Measurements from ENCODE around the gene SNRNP35.
"Not testable (repeated sequence)": the region's sequence is repeated elsewhere in the genome, so short reads cannot be mapped to it uniquely, and the experiment has no call there.

Gene SNRNP35

GRCh38 chr12:123449856-123450255 is 8.1 kb upstream of the SNRNP35 start:
- no peak for DNase-seq

DNA sequence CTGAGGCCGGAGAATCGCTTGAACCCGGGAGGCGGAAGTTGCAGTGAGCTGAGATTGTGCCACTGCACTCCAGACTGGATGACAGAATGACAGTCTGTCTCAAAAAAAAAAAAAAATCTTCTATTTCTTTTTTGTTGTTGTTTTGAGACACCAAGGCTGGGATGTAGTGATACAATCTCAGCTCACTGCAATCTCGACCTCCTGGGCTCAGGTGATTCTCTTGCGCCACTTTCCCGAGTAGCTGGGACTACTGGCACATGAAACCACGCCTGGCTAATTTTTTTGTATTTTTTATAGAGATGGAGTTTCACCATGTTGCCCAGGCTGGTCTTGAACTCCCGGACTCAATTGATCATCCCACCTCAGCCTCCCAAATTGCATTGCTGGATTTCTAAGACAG is 7.3 kb upstream of the SNRNP35 start:
- DNase-seq = no peak

- not testable (repeated sequence) for DNase-seq
Observed at GRCh38 chr12:123452276-123452550, 5.7 kb upstream of the SNRNP35 start.

DNA sequence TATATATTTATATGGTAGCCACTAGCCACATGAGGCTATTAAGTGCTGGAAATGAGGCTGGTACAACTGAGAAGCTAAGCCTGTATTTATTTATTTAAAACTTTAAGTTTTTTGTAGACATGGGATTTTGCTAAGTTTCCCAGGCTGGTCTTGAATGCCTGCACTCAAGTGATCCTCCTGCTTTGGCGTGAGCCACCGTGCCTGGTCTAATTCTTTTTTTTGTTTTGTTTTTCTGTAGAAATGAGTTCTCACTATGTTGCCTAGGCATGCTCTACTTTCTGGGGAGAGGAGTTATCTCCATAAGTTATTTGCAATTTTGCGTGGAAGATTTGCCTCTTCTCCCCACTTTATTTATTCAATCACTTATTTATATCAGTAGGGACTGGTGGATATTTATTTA is 4.8 kb upstream of the SNRNP35 start:
- no peak for DNase-seq

DNA sequence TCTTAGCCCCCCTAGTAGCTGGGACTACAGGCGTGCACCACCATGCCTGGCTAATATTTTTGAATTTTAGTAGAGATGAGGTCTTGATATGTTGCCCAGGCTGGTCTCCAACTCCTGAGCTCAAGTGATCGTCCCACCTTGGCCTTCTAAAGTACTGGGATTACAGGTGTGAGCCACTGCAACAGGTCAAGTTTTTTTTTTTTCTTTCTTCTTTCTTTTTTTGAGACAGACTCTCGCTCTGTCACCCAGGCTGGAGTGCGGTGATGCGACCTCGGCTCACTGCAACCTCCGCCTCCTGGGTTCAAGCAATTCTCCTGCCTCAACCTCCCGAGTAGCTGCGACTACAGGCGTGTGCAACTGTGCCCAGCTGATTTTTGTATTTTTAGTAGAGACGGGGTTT is 5.2 kb downstream of the SNRNP35 start:
- DNase-seq = not testable (repeated sequence)

GRCh38 chr12:123465084-123465483 is 7.1 kb downstream of the SNRNP35 start:
- no peak for DNase-seq

DNA sequence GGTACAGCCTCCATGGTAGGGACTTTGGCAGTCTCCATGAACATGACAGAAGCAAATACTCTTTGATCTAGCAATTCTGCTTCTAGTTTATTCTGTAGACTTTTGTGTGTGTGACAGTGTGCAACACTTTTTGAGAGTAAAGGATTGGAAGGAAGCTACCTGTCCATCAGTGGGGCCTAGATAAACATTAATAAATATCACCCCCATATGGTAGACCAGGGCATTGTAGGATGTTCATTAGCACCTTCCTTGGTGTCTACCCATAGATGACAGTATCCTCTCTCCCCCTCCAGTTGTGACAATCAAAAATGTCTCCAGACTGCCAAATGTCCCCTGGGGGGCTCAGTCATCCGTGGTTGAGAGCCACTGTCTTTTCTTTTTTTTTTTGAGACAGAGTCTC is 10.8 kb downstream of the SNRNP35 start:
- no peak for DNase-seq

- DNase-seq = no peak
Observed at GRCh38 chr12:123469978-123470377, 12.0 kb downstream of the SNRNP35 start.

DNA sequence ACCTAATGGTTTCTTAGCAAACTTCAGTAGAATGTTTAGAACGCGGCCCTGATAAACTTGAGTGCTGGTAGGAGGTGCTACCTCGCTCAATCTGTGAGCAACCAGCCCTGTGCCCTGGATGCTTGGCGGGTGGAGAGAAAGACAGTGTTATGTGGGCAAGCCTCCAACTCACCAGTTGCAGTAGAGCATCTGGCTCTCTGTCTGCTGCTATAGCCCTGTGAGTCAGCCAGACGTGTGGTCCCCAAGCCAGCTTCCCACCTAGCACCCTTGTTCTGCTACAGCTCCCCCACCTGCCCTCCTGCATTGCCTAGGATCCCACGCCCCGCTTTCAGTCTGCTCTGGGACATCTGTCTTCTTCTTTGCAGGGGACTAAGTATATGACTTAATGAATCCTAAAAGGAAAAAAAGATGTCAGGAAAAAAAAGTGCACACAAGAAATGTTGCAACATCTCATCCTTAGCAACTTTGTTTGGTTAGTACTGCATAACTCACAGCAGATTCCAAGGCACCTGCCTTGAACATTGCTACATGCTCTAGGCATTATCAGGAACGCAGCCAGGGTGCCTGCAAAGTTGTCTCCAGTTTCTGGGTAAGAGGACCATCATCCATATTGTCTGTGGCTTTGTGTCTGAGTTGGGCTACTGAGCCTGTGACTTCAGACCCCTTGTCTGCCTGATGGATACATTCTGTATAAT is 13.6 kb downstream of the SNRNP35 start:
- DNase-seq = no peak

DNA sequence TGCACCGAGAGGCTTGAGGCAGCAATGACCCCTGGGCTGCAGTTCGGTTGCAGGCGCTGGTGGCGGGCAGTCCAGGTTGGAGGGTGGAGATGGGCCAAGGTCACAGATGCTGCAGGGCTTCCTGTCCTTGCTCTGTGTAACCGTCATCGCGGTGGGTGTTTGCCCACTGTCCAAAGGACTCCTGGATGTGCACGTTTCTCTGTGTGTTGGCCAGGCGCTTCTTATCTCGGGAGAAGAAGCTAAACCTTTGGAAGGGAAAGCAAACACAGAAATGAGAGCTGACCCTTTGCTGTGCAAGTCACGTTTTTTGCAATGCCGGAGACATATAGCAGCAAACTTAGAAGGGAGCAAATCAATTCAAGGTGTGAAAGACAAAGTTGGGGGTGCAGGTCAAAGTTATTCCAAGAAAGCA is 14.5 kb downstream of the SNRNP35 start:
- DNase-seq = no peak

DNA sequence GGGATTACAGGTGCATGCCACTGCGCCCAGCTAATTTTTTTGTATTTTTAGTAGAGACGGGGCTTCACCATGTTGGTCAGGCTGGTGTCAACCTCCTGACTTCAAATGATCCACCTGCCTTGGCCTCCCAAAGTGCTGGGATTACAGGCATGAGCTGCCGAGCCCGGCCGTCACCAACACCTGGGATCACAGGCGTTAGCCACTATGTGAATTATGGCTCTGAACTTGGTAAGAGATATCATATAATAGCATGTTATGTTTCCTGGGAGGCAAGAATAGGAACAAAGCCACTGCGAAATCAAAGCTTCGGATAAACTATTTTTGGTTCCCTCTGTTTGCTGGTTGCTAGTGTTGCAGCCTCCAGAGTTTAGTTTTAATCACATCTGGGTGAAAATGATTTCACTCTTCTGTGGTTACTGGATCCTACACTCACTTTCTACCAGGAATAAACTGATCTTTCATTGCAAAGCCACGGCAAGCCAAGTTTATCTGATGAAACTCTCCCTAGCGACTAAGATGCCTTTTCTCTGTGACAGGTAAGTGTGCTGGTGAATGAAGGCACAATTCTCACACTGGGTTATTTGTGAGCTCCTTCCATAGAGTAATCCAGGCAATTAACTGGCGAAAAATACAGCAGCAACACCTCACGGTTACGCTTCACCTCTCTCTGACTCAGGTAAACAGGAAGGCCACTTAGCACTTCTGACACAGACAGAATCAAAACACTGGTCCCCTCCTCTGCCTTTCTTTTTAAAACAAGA is 16.7 kb downstream of the SNRNP35 start:
- DNase-seq = no peak

DNA sequence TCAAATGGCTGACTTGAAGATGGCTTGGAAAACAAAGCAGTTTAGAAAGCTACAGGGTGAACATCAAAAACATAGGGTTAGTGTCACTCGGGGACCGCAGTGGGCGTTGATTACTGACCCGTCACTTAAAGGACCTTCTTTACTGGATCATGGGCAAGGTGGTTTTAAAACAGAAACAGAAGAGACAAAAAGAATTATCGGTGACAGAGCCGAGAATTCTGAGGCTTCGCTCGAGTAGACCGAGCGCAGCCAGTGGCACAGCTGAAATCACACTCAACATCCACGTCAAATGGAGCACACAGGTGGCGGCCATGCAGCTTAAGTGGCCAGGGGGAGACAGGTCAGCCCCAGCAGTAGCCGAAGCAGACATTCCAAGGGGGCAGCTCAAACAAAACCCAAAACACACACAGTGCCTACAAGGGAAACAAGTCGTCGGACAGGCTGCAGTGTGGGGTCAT is 17.3 kb downstream of the SNRNP35 start:
- DNase-seq = no peak

- no peak for DNase-seq
Observed at GRCh38 chr12:123478069-123478468, 20.1 kb downstream of the SNRNP35 start.

GRCh38 chr12:123478762-123479161 is 20.8 kb downstream of the SNRNP35 start:
- DNase-seq = no peak

DNA sequence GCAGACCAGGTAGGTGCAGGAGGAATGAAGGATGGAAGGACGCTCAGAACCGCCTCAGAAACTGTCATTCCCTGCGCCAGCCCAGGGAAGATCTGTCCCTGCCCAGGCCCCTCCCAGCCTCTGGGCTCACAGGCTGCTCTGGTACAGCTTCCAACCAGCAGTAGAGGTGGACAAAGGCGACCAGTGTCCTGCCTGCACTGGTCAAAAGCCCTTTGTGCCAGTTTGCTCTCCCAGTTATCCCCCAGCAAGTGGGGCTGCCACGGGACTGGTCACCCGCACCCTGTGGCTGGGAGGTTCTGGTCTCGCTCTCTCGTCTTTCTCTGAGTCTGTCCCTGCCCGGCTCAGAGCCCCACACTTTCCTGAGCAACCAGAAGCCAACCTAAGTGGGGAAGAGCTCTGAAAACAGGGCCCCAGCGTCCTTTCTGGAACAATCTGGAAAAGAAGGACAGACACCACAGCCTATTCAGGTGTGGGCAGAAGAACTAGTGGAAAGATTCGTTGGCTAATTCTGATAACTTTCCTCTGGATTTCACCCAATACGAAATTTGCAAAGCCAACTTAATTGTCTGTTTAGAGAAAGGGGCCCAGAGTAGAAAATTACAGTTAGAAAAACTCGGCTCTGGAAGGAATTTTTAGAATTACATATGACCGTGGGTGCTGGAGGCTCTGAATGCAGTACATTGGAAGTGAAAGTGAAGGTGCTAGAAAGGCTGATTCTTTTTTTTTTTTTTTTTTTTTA is 21.7 kb downstream of the SNRNP35 start:
- DNase-seq = no peak

DNA sequence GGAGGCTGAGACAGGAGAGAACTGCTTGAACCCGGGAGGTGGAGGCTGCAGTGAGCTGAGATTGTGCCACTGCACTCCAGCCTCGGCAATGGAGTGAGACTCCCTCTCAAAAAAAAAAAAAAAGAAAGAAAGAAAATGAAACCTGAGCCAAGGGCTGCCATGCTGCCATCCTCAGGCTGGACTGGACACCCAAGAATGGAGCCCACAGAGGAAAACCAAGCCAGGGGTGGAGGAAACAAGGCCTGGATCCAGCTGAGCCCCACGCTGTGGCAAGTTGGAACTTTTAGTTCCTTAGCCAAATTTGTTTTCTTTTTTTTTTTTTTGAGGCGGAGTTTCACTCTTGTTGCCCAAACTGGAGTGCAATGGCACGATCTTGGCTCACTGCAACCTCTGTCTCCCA is 23.3 kb downstream of the SNRNP35 start:
- not testable (repeated sequence) for DNase-seq

DNA sequence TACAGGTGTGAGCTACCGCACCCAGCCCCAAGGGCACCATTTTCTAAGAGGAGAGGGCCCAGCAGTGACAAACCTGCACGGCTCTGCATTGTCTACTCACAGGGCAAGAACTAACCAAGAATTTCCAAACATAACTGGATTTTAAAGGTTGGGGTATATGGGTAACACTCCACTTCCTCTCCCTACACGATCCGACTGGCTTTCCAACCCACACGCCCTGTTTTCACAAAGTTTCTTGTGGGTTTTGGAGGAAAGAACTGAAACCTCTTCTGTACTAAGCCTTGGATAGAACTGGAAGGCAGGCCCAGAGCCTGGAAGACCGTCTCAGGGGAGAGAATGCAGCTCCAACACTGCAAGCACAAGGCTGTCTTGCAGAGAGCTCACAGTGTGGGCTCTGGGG is 24.9 kb downstream of the SNRNP35 start:
- DNase-seq = no peak

DNA sequence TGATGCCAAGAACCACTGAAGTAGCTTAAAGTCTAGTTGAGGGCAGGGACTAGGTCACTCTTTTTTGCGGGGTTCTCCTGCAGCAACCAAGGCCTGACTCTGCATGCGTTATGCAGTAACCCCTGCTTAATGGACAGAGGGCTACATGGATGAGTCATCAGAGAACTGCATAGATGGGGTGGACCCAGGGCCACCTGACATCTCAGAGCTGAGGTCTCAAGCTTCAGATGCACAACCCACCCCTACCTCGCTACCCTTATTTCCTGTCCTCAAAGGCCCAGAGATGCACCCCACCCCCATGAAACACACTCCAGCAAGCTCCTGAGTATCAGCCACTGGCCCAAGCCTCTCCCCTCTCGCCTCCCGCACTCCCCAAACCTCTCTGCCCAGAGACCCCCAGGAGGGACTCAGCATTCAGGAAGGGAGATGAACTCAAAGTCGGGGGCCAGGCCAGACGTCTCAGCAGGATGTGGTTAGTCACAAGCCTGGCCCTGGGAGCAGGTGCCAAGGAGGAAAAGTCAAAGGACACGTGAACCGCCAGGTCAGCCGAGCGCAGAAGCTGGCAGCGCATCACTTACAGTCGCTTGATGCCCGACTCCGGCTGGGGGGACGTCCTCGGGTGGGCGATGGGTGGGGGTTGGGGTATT is 25.8 kb downstream of the SNRNP35 start:
- no peak for DNase-seq

DNA sequence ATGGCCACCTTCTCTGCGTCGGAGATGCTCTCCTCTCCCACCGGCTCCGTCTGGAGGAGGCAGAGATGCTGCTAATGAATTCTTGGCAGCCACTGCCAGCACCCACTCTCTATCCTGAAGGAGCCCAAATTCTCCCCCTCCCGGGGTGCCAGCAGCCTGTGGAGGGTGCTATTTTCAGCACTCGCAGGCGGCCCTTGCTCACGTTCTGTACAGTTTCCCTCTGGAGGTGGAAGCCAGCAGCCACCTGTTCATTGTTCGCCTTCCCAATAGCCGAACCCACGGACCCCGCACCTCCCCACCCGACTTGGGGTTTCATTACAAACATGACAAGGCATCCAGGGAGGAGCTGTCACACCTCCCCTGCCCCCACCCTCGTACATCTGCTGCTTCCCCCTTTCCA is 27.8 kb downstream of the SNRNP35 start:
- DNase-seq = no peak

DNA sequence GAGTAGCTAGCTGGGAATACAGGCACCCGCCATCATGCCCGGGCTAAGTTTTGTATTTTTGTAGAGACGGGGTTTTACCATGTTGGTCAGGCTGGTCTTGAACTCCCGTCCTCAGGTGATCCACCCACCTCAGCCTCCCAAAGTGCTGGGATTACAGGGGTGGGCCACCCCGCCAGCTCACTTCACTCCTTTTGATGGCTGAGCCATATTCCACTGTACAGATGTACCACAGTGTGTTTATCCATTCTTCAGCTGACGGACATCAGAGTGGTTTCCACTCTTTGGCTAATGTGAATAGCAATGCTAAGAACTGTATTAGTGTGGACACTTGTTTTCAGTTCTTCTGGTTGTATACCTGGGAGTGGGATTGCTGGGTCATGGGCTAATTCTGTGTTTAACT is 29.5 kb downstream of the SNRNP35 start:
- DNase-seq = no peak

GRCh38 chr12:123488539-123489230 is 30.7 kb downstream of the SNRNP35 start:
- DNase-seq = peak; percentile 77

DNA sequence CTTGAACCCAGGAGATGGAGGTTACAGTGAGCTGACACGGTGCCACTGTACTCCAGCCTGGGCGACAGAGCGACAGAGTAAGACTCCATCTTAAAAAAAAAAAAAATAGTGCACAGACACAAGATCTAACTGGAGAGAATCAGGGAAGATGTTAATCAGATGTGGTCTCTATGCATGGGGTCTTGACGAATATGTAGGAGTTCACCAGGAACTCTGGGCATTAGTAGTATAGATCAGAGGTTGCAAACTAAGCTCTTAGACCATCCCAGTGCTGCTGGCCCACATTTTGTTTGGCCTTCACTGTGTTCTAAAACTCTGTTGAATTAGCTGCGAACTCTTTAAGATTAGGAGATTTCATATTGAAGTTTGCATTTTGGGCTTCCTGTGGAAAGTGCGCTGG is 31.6 kb downstream of the SNRNP35 start:
- DNase-seq = no peak

GRCh38 chr12:123490089-123490488 is 32.1 kb downstream of the SNRNP35 start:
- DNase-seq = peak; percentile 70

All from islet precursor cell (in vitro differentiated cells).